HepG2 (cell line): Measurements from ENCODE around the gene MEX3D. TPM values are rescaled to one million over a fixed set of nuclear protein-coding genes. Genes with fewer than 3 reads are reported as not detected.
A peak's percentile ranks its signal among the peaks of the same experiment; 100 is the strongest.

Experiments
- ETV6 ChIP-seq: sonication (generic); formaldehyde crosslinking; conservative IDR thresholded peaks from 2 replicates; pipeline ENCODE4 v1.4.0; 2020; ENCODE audit warnings: missing genetic modification reagents
- FOXK1 ChIP-seq: sonication (generic); formaldehyde crosslinking; IDR thresholded peaks from 2 replicates; pipeline ENCODE4 v1.4.0; 2020; ENCODE audit warnings: low read depth, missing genetic modification reagents, borderline replicate concordance
- HMG20B ChIP-seq: conservative IDR thresholded peaks from 2 replicates; pipeline ENCODE4 v1.6.1; 2016; ENCODE audit warnings: missing genetic modification reagents, missing compliant biosample characterization
- MXI1 ChIP-seq: IDR thresholded peaks from 3 replicates; pipeline ENCODE4 v1.6.1; 2012; ENCODE audit warnings: low read depth, low read length, inconsistent platforms, borderline replicate concordance
- NFE2L1 ChIP-seq: sonication (generic); formaldehyde crosslinking; IDR thresholded peaks from 2 replicates; pipeline ENCODE4 v1.4.0; 2020; ENCODE audit warnings: missing genetic modification reagents, mild to moderate bottlenecking, borderline replicate concordance
- SMAD1 ChIP-seq: sonication (generic); formaldehyde crosslinking; IDR thresholded peaks from 2 replicates; pipeline ENCODE4 v1.4.0; 2020; ENCODE audit warnings: missing genetic modification reagents, low read depth, mild to moderate bottlenecking, borderline replicate concordance
- SRSF4 ChIP-seq: fragments of 200-400 bp; formaldehyde crosslinking; IDR thresholded peaks from one replicate; pipeline ENCODE4 v1.6.1; 2018; ENCODE audit warnings: mild to moderate bottlenecking, low read depth, low read length, moderate library complexity; ENCODE audit not compliant: poor library complexity, severe bottlenecking
- TOPORS ChIP-seq: sonication (generic); formaldehyde crosslinking; IDR thresholded peaks from 2 replicates; pipeline ENCODE4 v1.8.0; 2023; ENCODE audit warnings: mild to moderate bottlenecking, missing genetic modification reagents
- ZFP37 ChIP-seq: sonication (generic); formaldehyde crosslinking; IDR thresholded peaks from 2 replicates; pipeline ENCODE4 v1.4.0; 2020; ENCODE audit warnings: missing genetic modification reagents, borderline replicate concordance
- ZNF530 ChIP-seq: sonication (generic); formaldehyde crosslinking; IDR thresholded peaks from 2 replicates; pipeline ENCODE4 v1.5.0; 2020; ENCODE audit warnings: low read depth, mild to moderate bottlenecking, missing genetic modification reagents
- ZNF543 ChIP-seq: sonication (generic); formaldehyde crosslinking; IDR thresholded peaks from 2 replicates; pipeline ENCODE4 v1.4.0; 2020; ENCODE audit warnings: mild to moderate bottlenecking, missing genetic modification reagents
- ZNF589 ChIP-seq: sonication (generic); formaldehyde crosslinking; conservative IDR thresholded peaks from 2 replicates; pipeline ENCODE4 v1.8.0; 2022; ENCODE audit warnings: mild to moderate bottlenecking, moderate library complexity, missing genetic modification reagents
- ZNF605 ChIP-seq: sonication (generic); formaldehyde crosslinking; IDR thresholded peaks from 2 replicates; pipeline ENCODE4 v1.8.0; 2022; ENCODE audit warnings: mild to moderate bottlenecking, missing genetic modification reagents
- ZNF772 ChIP-seq: sonication (generic); formaldehyde crosslinking; IDR thresholded peaks from 2 replicates; pipeline ENCODE4 v1.5.0; 2020; ENCODE audit warnings: mild to moderate bottlenecking, missing genetic modification reagents
- polyA plus RNA-seq, 8 experiments: library from polyadenylated mRNA; depleted of rRNA in 3 of 8; stranded (reverse) in 7 of 8; unstranded in 1 of 8; fragments of >200 nt; fragmentation: Illumina TruSeq in 4 of 8; extraction: Trizol in 4 of 8; gene quantifications; 2 replicates each; pipeline versions ENCODE4 v1.2.1 to v1.2.3, GENCODE V29; 2011 to 2016; ENCODE audit warnings: low read depth in 4 of 8, missing spikeins in 1 of 8, mixed read lengths in 1 of 8; ENCODE audit not compliant: insufficient read depth in 1 of 8
- total RNA-seq, 5 experiments: library from RNA; depleted of rRNA; stranded (reverse); fragments of >200 nt; fragmentation: Illumina TruSeq; extraction: Trizol; gene quantifications; 2 replicates each; pipeline ENCODE4 v1.2.3, GENCODE V29; 2016; ENCODE audit warnings: low read depth in 1 of 5
- TF ChIP-seq, protein P1 (sequence below): IDR thresholded peaks from 2 replicates; pipeline ENCODE4 v1.6.1; 2016; ENCODE audit warnings: low read depth
- TF ChIP-seq, protein P2 (sequence below): sonication (generic); formaldehyde crosslinking; IDR thresholded peaks from 2 replicates; pipeline ENCODE4 v1.5.1; 2020; ENCODE audit warnings: mild to moderate bottlenecking, missing genetic modification reagents, borderline replicate concordance
- TF ChIP-seq, protein P3 (sequence below): sonication (generic); formaldehyde crosslinking; IDR thresholded peaks from 2 replicates; pipeline ENCODE4 v1.4.0; 2020; ENCODE audit warnings: missing genetic modification reagents

Gene MEX3D
- total and polyA plus RNA-seq, 2 of the 13 experiments (the other 11 are each of a cell fraction or from before 2014, with no cell fraction given) = 3.6 to 17.1 TPM

DNA sequence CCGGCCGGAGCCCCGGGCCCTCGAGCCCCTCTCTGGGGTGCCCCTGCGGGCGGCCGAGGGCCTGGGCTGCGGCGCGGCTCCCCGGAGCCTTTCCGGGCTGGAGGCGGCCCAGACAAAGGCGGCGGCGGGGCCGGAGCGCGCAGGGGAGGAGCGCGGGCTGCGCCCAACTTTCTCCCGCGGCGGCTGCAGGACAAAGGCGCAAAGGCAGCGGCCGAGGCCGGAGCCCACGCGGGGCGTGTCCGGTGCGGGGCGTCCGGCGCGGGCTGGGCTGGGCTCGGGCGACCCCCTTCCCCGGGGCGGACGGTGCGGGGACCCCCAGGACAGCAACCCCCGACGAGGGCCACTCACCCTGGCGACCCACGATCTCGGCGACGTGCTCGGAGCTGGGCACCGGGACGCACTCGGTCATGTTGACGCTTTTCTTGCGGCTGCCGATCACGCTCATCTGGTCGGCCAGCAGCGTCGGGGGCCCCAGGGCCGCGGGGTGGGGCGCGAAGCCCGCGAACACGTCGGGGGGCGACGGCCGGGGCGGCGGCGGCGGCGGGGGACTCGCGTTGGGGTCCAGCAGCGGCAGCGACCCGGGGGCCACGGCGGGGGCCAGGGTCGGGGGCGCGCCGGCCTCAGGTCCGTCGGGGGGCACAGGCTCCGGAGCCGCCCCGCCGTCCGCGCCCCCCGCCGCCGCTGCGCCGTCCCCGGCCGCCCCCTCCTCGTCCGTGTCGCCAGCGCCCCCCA is 843 bp downstream of the MEX3D start (continued):
- TF ChIP-seq, protein P1, sequence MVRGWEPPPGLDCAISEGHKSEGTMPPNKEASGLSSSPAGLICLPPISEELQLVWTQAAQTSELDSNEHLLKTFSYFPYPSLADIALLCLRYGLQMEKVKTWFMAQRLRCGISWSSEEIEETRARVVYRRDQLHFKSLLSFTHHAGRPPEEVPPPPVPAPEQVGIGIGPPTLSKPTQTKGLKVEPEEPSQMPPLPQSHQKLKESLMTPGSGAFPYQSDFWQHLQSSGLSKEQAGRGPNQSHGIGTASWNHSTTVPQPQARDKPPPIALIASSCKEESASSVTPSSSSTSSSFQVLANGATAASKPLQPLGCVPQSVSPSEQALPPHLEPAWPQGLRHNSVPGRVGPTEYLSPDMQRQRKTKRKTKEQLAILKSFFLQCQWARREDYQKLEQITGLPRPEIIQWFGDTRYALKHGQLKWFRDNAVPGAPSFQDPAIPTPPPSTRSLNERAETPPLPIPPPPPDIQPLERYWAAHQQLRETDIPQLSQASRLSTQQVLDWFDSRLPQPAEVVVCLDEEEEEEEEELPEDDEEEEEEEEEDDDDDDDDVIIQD (CRISPR knock-in tag) = no peak
- TF ChIP-seq HMG20B (CRISPR knock-in tag) (no peak), NFE2L1 (CRISPR knock-in tag) (no peak), FOXK1 (no peak), ZNF543 (CRISPR knock-in tag) (no peak), SRSF4 (no peak), SMAD1 (CRISPR knock-in tag) (no peak), ZNF772 (CRISPR knock-in tag) (no peak), ZNF605 (CRISPR knock-in tag) (no peak), ZNF530 (CRISPR knock-in tag) (no peak), ZNF589 (CRISPR knock-in tag) (no peak), MXI1 (no peak), ZFP37 (CRISPR knock-in tag) (no peak), ETV6 (CRISPR knock-in tag) (no peak), TOPORS (CRISPR knock-in tag) (no peak)
- TF ChIP-seq, protein P2, sequence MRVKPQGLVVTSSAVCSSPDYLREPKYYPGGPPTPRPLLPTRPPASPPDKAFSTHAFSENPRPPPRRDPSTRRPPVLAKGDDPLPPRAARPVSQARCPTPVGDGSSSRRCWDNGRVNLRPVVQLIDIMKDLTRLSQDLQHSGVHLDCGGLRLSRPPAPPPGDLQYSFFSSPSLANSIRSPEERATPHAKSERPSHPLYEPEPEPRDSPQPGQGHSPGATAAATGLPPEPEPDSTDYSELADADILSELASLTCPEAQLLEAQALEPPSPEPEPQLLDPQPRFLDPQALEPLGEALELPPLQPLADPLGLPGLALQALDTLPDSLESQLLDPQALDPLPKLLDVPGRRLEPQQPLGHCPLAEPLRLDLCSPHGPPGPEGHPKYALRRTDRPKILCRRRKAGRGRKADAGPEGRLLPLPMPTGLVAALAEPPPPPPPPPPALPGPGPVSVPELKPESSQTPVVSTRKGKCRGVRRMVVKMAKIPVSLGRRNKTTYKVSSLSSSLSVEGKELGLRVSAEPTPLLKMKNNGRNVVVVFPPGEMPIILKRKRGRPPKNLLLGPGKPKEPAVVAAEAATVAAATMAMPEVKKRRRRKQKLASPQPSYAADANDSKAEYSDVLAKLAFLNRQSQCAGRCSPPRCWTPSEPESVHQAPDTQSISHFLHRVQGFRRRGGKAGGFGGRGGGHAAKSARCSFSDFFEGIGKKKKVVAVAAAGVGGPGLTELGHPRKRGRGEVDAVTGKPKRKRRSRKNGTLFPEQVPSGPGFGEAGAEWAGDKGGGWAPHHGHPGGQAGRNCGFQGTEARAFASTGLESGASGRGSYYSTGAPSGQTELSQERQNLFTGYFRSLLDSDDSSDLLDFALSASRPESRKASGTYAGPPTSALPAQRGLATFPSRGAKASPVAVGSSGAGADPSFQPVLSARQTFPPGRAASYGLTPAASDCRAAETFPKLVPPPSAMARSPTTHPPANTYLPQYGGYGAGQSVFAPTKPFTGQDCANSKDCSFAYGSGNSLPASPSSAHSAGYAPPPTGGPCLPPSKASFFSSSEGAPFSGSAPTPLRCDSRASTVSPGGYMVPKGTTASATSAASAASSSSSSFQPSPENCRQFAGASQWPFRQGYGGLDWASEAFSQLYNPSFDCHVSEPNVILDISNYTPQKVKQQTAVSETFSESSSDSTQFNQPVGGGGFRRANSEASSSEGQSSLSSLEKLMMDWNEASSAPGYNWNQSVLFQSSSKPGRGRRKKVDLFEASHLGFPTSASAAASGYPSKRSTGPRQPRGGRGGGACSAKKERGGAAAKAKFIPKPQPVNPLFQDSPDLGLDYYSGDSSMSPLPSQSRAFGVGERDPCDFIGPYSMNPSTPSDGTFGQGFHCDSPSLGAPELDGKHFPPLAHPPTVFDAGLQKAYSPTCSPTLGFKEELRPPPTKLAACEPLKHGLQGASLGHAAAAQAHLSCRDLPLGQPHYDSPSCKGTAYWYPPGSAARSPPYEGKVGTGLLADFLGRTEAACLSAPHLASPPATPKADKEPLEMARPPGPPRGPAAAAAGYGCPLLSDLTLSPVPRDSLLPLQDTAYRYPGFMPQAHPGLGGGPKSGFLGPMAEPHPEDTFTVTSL (CRISPR knock-in tag) = no peak
- TF ChIP-seq, protein P3, sequence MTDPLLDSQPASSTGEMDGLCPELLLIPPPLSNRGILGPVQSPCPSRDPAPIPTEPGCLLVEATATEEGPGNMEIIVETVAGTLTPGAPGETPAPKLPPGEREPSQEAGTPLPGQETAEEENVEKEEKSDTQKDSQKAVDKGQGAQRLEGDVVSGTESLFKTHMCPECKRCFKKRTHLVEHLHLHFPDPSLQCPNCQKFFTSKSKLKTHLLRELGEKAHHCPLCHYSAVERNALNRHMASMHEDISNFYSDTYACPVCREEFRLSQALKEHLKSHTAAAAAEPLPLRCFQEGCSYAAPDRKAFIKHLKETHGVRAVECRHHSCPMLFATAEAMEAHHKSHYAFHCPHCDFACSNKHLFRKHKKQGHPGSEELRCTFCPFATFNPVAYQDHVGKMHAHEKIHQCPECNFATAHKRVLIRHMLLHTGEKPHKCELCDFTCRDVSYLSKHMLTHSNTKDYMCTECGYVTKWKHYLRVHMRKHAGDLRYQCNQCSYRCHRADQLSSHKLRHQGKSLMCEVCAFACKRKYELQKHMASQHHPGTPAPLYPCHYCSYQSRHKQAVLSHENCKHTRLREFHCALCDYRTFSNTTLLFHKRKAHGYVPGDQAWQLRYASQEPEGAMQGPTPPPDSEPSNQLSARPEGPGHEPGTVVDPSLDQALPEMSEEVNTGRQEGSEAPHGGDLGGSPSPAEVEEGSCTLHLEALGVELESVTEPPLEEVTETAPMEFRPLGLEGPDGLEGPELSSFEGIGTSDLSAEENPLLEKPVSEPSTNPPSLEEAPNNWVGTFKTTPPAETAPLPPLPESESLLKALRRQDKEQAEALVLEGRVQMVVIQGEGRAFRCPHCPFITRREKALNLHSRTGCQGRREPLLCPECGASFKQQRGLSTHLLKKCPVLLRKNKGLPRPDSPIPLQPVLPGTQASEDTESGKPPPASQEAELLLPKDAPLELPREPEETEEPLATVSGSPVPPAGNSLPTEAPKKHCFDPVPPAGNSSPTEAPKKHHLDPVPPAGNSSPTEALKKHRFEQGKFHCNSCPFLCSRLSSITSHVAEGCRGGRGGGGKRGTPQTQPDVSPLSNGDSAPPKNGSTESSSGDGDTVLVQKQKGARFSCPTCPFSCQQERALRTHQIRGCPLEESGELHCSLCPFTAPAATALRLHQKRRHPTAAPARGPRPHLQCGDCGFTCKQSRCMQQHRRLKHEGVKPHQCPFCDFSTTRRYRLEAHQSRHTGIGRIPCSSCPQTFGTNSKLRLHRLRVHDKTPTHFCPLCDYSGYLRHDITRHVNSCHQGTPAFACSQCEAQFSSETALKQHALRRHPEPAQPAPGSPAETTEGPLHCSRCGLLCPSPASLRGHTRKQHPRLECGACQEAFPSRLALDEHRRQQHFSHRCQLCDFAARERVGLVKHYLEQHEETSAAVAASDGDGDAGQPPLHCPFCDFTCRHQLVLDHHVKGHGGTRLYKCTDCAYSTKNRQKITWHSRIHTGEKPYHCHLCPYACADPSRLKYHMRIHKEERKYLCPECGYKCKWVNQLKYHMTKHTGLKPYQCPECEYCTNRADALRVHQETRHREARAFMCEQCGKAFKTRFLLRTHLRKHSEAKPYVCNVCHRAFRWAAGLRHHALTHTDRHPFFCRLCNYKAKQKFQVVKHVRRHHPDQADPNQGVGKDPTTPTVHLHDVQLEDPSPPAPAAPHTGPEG (CRISPR knock-in tag) = peak; percentile 43; the same call in 1 of the 2 replicates
